Smooth muscle cell (in vitro differentiated cells): ENCODE measurements around the gene H2BW1. TPM values are rescaled to one million over a fixed set of nuclear protein-coding genes. Genes with fewer than 3 reads are reported as not detected.

Experiments used
- polyA plus RNA-seq: library from polyadenylated mRNA; unstranded; fragments of >200 nt; fragmentation: Nextera tagmentation; extraction: Ambion mirVana; gene quantifications from 2 replicates; pipeline ENCODE4 v1.2.1, GENCODE V29; 2016
- total RNA-seq: library from RNA; depleted of rRNA; stranded (reverse); fragments of >200 nt; gene quantifications from 2 replicates; pipeline ENCODE4 v1.2.3, GENCODE V29; 2014

Gene H2BW1
- total and polyA plus RNA-seq, 2 experiments from 2014 or later = not detected

Other genes with a start within 250 kb of the H2BW1 start
- gene PLP1, start 236.9 kb downstream of the H2BW1 start, total RNA-seq = not detected in 2 replicates
- 0.27 TPM in 1 of 2 replicates, not detected in the other for gene PLP1, start 236.9 kb downstream of the H2BW1 start, polyA plus RNA-seq
- gene RAB9B, start 181.5 kb downstream of the H2BW1 start, total RNA-seq = 0.18 and 0.76 TPM in 2 replicates
- not detected in 2 replicates for gene RAB9B, start 181.5 kb downstream of the H2BW1 start, polyA plus RNA-seq
- 3.8 and 8.2 TPM in 2 replicates for gene TMSB15B, start 51.1 kb downstream of the H2BW1 start, total RNA-seq
- 19.2 and 19.6 TPM in 2 replicates for gene TMSB15B, start 51.1 kb downstream of the H2BW1 start, polyA plus RNA-seq
- gene H2BW2, start 26.2 kb upstream of the H2BW1 start, total RNA-seq = 0.13 TPM in 1 of 2 replicates, not detected in the other
- not detected in 2 replicates for gene H2BW2, start 26.2 kb upstream of the H2BW1 start, polyA plus RNA-seq
- gene TMSB15C, start 62.5 kb upstream of the H2BW1 start, total RNA-seq = 0.63 and 6.3 TPM in 2 replicates
- gene TMSB15C, start 62.5 kb upstream of the H2BW1 start, polyA plus RNA-seq = 1.1 TPM in 2 replicates
- gene ZCCHC18, start 98.8 kb upstream of the H2BW1 start, total RNA-seq = 1.3 TPM in 1 of 2 replicates, not detected in the other
- gene ZCCHC18, start 98.8 kb upstream of the H2BW1 start, polyA plus RNA-seq = 1.5 and 1.7 TPM in 2 replicates
- gene SLC25A53, start 143.3 kb upstream of the H2BW1 start, total RNA-seq = 0.18 and 8.9 TPM in 2 replicates
- gene SLC25A53, start 143.3 kb upstream of the H2BW1 start, polyA plus RNA-seq = 2.0 and 3.4 TPM in 2 replicates
- gene FAM199X, start 152.7 kb upstream of the H2BW1 start, total RNA-seq = 16.2 and 19.6 TPM in 2 replicates
- 4.1 and 5.3 TPM in 2 replicates for gene FAM199X, start 152.7 kb upstream of the H2BW1 start, polyA plus RNA-seq
- not detected in 2 replicates for gene ESX1, start 241.2 kb upstream of the H2BW1 start, total RNA-seq
- 0.17 TPM in 1 of 2 replicates, not detected in the other for gene ESX1, start 241.2 kb upstream of the H2BW1 start, polyA plus RNA-seq